LNCAP (cell line): ENCODE results near the gene USP3.

Experiments used
- CTCF ChIP-seq: fragments of 450-650 bp; IDR thresholded peaks from 2 replicates; pipeline ENCODE4 v1.5.1; 2017; ENCODE audit warnings: mild to moderate bottlenecking

Gene USP3

DNA sequence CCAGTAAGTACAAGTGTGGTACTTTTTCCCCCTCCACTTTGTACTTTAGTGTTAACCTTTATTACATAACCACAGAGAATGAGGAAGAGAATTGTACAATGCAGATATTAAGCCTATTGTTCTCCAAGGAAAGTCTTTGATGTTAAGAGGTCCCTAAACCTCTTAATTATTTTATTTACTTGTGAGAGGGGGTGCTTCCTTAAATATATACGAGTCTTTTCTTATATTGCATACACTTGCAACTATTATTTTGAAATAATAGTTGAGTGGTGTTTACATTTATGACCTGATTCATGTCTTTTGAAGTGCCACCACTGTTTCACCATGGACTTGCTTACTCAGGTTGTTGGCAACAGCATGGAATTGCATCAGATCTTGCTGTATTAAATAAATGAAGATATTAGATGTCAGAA is 10.1 kb downstream of the USP3 start:
- no peak for TF ChIP-seq CTCF

- TF ChIP-seq CTCF: no peak
Observed at GRCh38 chr15:63517202-63517601, 12.8 kb downstream of the USP3 start.

GRCh38 chr15:63517628-63518027 is 13.2 kb downstream of the USP3 start:
- no peak for TF ChIP-seq CTCF

DNA sequence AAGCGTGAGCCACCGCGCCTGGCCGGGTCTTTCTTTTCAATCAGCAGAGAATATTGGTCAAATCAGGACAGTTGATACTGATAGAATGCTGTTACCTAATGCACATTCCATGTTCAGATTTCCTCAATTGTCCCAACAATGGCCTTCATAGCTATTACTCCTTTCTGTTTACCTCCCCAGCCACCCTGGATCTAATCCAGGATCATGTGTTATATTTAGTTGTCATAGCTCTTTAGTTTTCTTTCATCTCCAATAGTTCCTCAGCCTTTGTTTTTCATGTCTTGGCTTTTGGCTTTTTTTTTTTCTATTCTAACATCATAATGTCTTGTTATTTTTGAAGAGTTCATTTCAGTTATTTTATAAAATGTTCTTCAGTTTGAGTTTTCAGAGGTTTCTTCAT is 14.6 kb downstream of the USP3 start:
- no peak for TF ChIP-seq CTCF

DNA sequence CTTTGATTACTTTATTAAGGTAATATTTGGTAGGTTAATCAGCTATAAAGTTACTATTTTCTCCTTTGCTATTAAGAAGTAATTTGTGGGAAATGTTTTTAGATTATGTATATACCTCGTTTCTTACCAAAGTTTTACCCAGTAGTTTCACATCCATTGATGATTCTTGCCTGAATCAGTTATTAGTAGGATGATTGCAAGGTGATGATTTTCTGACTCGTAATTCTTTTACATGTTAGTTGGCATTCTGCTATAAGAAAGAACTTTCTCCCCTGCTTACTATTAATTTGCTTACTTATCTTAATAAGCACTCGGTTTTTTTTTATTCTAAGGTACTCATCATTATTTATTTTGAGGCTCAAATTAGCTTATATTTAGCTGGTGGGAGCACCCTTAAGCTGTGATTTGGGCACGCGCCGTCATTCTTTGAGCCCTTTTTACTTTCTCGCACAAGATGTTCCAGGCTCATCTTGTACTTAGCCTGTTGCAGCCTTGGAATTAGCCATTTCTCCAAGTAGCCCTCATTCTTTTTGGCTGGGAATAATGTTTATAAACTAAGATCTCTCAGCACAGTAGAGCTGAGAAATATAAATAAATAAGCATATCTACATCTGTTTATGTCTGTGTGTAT is 15.3 kb downstream of the USP3 start:
- TF ChIP-seq CTCF: no peak

- no peak for TF ChIP-seq CTCF
Observed at GRCh38 chr15:63522225-63522578, 17.8 kb downstream of the USP3 start.

DNA sequence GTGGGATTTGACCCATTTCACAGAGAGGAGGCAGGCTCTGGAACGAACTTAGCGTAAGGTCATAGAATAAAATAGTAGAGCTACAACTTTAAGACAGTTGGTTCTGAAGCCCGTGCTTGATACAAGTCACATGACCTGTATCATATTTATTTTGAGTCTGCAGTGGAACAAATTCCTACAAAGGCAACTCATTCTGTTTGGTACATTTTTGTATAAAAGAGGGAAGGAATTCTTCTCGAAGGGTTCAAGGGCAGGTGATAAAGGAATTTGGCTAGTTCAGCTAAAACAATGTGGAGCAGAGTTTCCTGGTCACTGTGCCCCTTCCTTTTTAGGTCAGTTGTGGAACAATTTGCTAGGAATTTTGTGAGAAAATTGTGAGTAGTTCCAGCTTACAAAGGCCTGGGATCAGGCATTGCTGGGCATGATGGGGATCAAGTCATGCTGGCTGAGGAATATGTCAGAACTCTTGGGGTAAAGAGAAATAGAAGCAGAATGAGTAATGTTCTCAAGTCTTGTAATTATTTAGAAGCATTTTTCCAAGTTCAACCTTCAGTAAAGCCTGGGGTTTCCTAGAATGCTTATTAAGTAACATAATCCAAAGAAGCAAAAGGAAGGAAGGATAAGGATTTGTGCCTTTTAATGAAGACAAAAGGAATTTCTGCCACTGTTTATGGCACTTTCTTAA is 19.1 kb downstream of the USP3 start:
- no peak for TF ChIP-seq CTCF
